NCI-H2227 (cell line): ENCODE measurements around the gene DCTN3.

ENCODE experiments used
- DNase-seq: peaks from one replicate; lab custom pipeline; 2025; ENCODE audit not compliant: unreplicated experiment; lab: John Stamatoyannopoulos, UW

Gene DCTN3

DNA sequence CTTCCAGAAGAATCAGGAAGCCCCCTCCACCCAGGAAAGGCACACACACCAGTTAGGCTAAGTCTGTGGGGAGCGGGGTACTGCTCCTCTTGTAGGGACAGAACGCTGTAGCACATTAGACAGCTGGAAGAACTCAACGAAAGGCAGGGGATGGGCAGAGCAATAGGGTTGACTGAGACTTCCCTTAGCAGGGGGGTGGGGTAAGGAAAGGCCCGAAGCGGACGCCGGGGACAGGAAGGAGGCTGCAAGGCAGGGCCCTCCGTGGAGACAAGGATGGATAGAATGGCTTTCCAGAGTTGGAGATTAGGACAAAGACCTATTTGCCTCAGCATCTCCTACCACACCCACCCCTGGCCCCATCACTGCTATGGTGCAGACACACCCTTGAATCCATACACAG lies 45.1 kb downstream of the DCTN3 start:
- DNase-seq, result no peak

DNA sequence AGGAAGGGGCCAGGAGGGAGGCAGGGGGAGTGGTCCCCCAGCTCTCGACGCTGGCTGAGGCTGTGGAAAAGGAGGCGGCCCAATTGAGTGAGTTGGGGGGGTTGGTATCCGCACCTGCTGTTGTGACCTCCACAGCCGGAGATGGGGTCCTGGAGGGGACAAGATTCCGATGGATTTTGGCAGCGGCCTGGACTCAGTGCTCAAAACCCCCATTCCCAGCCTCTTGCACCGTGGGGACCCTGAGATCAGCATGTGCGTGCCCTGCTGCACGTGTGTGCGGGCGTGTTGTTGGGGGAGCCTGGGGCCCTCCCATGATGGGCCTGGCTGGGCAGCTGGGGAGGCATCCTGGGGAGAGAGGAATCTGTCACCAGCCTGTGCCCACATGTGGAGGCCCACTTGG lies 45.7 kb downstream of the DCTN3 start:
- no peak for DNase-seq

DNA sequence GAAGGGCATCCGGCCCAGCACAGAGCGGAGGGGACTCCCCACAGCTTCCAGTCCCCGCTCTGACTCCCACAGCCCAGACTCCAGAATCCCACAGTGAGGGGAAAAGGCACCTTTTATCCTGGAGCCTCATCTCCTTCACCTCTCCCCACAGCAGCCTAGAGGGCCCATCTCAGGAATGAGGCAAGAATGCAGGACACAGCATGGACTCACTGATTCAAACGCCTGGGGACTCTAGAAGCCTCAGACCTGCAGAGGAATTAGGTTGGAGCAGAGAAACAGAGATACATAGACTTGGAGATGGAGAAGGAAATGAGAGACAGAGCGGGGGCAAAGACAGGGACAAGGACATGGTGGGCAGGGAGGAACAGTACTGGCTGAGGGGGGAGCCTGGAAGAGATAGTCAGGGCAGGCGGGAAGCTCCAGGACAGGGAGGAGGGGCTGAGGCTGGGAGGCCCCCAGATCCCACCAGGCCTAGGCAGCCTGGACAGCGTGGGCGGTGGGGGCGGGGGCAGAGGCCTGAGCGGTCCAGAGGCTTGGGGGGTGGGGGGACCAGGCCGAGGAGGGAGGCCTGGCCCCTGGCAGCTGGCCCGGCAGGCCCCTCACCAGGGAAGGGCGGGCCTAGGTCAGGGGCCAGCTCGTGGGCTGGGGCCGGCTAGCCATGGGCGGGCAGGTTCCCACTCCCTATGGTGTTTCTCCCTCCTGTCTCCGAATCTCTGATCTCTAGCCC lies 46.5 kb downstream of the DCTN3 start:
- DNase-seq, result no peak

DNA sequence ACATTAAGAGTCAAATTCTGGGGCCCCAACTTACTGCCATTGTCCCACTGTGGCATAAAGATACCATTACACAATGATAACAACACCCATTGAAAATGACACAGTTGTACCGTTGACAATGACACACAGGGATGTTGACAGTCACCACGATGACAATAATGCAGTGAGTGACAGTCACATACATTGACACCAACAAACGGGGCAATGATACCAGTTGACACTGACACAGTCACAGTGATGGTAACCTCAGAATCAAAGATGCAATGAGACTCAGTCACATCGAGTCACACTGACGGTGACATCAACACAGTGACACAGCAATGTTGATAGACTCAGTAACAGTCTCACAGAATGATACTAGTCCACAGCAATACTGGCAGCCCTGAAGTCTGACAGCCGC lies 47.7 kb downstream of the DCTN3 start:
- DNase-seq, result no peak

DNA sequence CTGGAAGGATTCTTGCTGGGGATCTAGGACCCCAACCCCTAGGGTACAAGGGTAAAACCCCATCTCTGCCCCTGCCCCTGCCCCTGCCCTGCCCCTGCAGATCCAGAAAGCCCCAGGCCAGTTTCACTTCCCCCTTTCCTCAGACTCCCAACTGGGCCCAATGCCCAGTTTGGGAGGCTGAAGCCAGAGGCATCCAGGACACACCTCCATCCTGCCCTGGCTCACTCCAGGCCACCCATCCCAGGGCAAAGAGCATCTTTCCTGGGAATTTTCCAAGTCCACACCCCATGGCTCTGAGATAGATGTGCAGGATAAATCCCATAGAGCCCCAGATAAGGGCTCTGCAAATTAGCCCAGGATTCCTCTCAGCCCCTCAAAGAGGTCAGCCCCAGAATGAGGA lies 48.2 kb downstream of the DCTN3 start:
- no peak for DNase-seq

DNA sequence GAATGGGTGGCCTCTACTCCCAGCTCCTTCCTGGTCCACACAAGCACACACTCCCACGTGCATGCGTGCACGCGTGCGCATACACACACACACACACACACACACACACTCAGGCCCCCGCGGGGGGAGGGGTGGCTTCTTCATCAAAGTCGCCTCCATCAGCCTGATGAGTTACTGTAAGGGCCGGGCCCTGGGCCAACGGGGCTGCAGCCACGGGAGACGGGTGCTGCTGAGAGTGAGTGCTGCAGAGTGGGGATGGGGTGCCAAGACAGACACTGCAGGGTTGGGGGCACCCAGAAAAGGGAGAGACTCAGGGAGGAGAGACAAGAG lies 48.8 kb downstream of the DCTN3 start:
- DNase-seq, result no peak

DNA sequence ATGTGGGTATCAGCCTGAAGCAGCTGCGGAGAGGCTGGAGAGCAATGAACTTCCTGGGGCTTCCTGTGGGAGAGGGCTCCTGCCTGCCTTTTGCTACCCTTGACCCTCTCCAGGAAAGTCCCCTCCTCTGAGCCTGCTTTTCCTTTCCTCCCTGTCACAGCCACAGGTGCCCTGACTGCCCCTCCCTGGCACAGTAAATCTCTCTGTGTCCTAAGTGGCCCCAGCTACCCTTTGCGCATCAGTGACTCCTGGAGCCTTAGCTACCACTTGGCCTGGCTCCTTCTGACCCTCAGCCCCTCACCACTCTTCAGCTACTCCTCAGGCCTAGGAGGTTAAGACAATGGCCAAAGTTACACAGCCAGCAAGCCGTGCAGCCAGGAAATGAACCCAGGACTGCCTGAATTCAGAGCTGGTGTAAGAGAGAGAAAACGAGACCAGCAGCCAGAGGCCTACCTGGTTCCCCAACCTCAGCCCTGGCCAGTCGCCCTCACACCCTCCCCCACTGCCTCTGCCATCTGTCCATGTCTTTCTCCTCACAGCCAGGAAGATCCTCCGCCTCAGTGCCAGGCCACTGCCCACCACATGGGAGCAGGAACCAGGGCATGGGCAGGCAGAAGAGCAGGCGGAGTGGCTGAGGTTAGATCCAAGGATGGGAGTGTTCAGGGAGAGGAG lies 49.4 kb downstream of the DCTN3 start:
- no peak for DNase-seq

DNA sequence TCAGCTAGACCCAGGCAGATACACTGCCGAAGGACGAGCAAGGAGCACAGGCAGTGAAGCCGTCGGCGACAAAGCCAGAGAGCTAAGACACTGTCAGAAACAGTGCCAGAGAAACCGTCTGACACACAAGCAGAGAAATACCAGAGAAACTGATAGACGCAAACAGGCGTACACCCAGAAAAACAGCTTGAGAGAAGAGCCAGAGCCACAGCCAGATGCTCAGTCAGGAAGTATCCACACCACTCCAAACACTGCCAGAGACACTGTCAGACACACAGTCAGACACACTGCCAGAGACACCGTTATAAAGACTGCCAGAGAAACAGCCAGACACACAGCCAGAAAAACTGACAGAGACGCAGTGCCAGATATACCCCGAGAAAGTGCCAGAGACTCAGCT lies 49.9 kb downstream of the DCTN3 start:
- DNase-seq, result no peak

DNA sequence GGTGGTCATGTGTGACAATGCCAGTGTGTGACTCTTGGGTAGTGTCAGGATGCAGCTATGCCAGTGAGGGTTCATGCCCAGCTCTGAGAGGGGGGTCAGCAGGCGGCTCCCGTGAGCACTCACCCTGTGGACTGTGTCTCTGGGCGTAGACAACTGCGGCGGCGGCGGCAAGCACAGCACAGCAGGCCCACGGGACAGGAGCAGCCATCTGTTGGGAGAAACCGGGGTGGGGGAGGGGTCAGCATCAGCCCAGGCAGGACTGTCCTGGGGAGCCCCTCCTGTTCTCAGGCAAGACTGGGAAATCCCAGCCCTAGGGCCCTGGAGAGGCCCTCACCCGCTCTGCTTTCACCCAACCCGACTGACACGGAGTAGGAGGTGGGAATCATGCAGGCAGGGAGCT lies 51.5 kb downstream of the DCTN3 start:
- peak; percentile 6 for DNase-seq

DNA sequence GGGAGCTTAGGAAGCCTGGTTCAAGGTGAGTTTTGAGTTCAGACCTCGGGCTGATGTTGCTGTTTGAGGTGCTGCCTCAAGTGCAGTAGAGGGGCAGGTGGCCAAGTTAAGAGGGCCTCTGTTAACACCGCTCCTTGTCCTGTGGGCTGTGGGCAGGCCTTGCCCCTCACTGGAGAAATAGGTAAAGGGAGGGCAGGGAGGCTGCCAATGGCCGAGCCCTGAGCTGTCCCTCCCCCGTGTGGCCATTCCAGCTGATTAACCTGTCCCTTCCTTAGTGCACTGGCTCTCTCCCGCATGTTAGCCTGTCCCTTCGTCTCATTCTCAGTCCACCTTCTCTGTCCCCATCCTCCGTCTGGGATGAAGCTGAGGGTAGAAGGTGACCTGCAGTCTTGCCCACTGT lies 52.2 kb downstream of the DCTN3 start:
- no peak for DNase-seq

DNA sequence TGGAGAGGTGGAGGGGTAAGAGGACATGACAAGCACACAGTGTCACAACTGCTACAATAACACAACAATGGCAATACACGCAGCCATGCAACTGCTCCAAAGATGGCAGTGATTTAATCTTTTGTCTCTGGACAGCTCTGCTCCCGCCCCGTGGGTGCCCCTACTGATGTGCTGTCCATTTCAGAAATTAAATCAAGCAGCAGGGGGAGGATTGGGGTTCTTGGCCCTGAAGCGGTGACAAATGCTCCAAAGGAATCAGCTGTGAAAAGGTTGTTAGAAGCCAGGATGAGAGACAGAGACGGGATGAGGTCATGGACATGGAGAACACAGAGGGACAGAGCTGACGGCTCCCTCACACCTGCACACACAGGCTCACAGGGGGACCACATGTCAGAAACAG lies 53.3 kb downstream of the DCTN3 start:
- DNase-seq, result no peak

DNA sequence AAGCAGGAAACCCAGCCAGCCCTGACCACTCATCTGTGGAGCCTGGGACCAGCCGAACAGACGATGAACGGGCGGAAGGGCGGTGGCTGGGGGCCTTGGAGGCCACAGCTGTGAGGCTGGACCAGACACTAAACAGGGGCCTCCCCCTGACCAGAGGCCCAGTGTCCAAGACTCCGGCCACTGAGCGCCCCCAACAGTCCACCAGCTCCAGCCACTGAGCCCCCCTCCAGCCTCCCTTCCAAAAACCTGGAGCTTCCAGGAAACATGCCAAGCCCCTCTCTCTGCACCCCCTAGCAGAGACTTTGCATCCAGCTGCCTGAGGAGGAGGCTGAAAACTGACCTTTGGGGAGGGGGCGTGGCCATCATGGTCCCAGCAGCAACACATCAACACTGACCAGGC lies 54.0 kb downstream of the DCTN3 start:
- DNase-seq, result no peak

DNA sequence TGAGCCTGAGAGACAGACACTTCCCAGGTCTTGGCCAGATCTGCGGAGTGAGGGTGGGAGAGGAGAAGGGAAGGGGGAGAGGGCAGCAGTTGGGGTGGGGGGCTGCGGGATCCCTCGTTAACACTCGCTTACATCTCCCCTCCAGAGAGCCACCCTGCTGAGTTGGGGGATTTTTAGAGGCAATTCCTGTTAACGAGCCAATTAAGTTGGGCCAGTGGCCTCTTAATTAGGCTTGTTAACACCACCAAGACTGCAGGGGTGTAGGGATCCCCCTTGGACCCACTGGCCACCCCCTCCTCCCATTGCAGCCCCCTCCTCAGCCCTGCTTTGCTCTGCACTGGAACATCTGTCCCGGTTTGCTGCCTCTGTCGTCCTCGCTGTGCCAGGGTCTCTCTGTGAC lies 54.4 kb downstream of the DCTN3 start:
- no peak for DNase-seq

DNA sequence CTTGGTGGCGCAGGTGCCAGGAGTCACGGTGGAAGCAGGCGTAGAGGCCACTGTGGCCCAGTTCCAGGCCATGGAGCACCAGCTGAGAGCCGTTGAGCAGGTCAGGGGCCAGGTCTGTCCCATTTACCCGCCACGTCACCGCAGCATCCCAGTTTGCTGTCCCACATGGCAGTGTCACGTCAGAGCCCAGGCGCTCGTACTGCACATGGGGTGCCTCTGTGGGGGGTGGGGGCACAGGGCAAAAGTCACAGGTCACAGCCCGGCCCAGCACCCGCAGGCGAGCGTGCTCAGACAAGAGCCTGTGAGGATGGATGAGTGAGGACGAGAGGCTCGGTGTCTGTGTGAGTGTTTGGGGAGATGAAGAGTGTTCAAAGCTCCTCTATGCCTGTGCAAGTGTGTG lies 55.7 kb downstream of the DCTN3 start:
- no peak for DNase-seq
